Caco-2 (cell line): ENCODE data around the gene ZCRB1. TPM values are rescaled to one million over a fixed set of nuclear protein-coding genes. Genes with fewer than 3 reads are reported as not detected.

Experiments used
- BruUV-seq: library from RNA; stranded (reverse); fragments of 400-500 nt; replicated peaks from 2 replicates; lab custom pipeline; 2021; lab: Mats Ljungman, UMichigan
- CTCF ChIA-PET: fragments of 300-600 bp; sonication (Branson Sonifier 250); formaldehyde crosslinking; loops from one replicate; lab custom pipeline; 2022; ENCODE audit warnings: antibody characterized with exemption; lab: Charles Lee
- POLR2A ChIA-PET: fragments of 300-600 bp; sonication (Branson Sonifier 250); formaldehyde crosslinking; loops from one replicate; lab custom pipeline; 2022; ENCODE audit warnings: antibody characterized with exemption; lab: Charles Lee
- DNase-seq, 2 experiments: peaks; one replicate each; pipeline versions ENCODE4 v3.0.0 to v3.0.0-alpha.2; 2020 to 2022
- H3K27me3 ChIP-seq: replicated peaks from 2 replicates; pipeline ENCODE4 v1.6.0; 2011; ENCODE audit warnings: low read length; ENCODE audit not compliant: control insufficient read depth, insufficient read depth
- H3K36me3 ChIP-seq: 2 replicates; pipeline ENCODE4 v1.5.1; 2011; ENCODE audit warnings: low read length; ENCODE audit not compliant: control insufficient read depth, insufficient read depth
- H3K4me1 ChIP-seq: fragments of 250-450 bp; sonication (Bioruptor Pico); 2 replicates; pipeline ENCODE4 v1.5.1; 2020; ENCODE audit warnings: mild to moderate bottlenecking
- H3K4me3 ChIP-seq: 2 replicates; pipeline ENCODE4 v1.5.1; 2011; ENCODE audit warnings: low read depth, mild to moderate bottlenecking, control low read depth, low read length
- H3K9me3 ChIP-seq: fragments of 250-450 bp; sonication (Bioruptor Pico); 2 replicates; pipeline ENCODE4 v1.5.1; 2020; ENCODE audit warnings: mild to moderate bottlenecking, moderate library complexity
- H3K27ac Mint-ChIP-seq: one replicate; pipeline ENCODE4 v1.8.0; 2022; ENCODE audit warnings: mixed read lengths; ENCODE audit not compliant: unreplicated experiment
- H3K27me3 Mint-ChIP-seq: one replicate; pipeline ENCODE4 v1.8.0; 2022; ENCODE audit warnings: mixed read lengths; ENCODE audit not compliant: insufficient read depth, unreplicated experiment
- H3K36me3 Mint-ChIP-seq: one replicate; pipeline ENCODE4 v1.8.0; 2022; ENCODE audit warnings: mild to moderate bottlenecking, mixed read lengths; ENCODE audit not compliant: insufficient read depth, unreplicated experiment
- H3K4me1 Mint-ChIP-seq: one replicate; pipeline ENCODE4 v1.8.0; 2022; ENCODE audit warnings: low read depth, mixed read lengths; ENCODE audit not compliant: unreplicated experiment
- H3K4me3 Mint-ChIP-seq: one replicate; pipeline ENCODE4 v1.8.0; 2022; ENCODE audit warnings: mild to moderate bottlenecking, moderate library complexity, mixed read lengths; ENCODE audit not compliant: unreplicated experiment
- H3K9me3 Mint-ChIP-seq: one replicate; pipeline ENCODE4 v1.8.0; 2022; ENCODE audit warnings: mixed read lengths; ENCODE audit not compliant: unreplicated experiment
- CTCF ChIP-seq, 2 experiments: fragments of 200-600 bp in 1 of 2; IDR thresholded peaks; 1 replicate in 1 of 2; 2 replicates in 1 of 2; pipeline versions ENCODE4 v1.5.1 to v1.8.0; 2011 to 2022; ENCODE audit warnings: antibody characterized with exemption in 1 of 2, control low read depth in 1 of 2, inconsistent platforms in 1 of 2, low read depth in 1 of 2, low read length in 1 of 2, mild to moderate bottlenecking in 1 of 2, moderate library complexity in 1 of 2; ENCODE audit not compliant: insufficient read depth in 1 of 2, severe bottlenecking in 1 of 2, unreplicated experiment in 1 of 2
- intact Hi-C: fragments of 100-400 bp; cut with micrococcal nuclease; formaldehyde crosslinking; loops from one replicate; pipeline ENCODE4 v1.10.0; 2022; ENCODE audit not compliant: unreplicated experiment
- microRNA-seq: library from miRNA; unstranded; fragments of <30 nt; microRNA quantifications from one replicate; pipeline ENCODE4 v1.2.0, GENCODE V29; 2022
- total RNA-seq: library from RNA; stranded (reverse); gene quantifications from 2 replicates; pipeline ENCODE4 v1.2.3, GENCODE V29; 2022

The ZCRB1 gene
- total RNA-seq, 1 experiment from 2014 or later = 52.1 TPM

GRCh38 chr12:42262271-42262670 is 63.6 kb downstream of the ZCRB1 start:
- 0 out of 2 replicates have a peak, but pooled peaks cover 3% of the 10 kb centered on the region for H3K9me3 ChIP-seq
- H3K27me3 Mint-ChIP-seq = peaks cover 5% of the 10 kb centered on the region
- H3K4me3 Mint-ChIP-seq = no peak overlapping the region
- no peaks in the 10 kb centered on the region for H3K27me3 ChIP-seq
- ChIA-PET POLR2A (no interaction called here), CTCF (no interaction called here)
- H3K4me3 ChIP-seq = no peak overlapping the region
- H3K9me3 Mint-ChIP-seq = peaks cover 5% of the 10 kb centered on the region
- no peaks in the 10 kb centered on the region for H3K4me1 Mint-ChIP-seq
- no peaks in the 10 kb centered on the region for H3K4me1 ChIP-seq
- no peak for DNase-seq
- H3K36me3 Mint-ChIP-seq = no peaks in the 10 kb centered on the region
- intact Hi-C loops = no loop called here
- no peaks in the 10 kb centered on the region for H3K36me3 ChIP-seq
- BruUV-seq = no TSS peak
- no peak overlapping the region for H3K27ac Mint-ChIP-seq
- no peak for TF ChIP-seq CTCF (IDR thresholded peaks at IDR 0.05; ENCODE audit: insufficient read depth in 1 of 2, low read depth in 1 of 2, low read length in 1 of 2, severe bottlenecking in 1 of 2, unreplicated experiment in 1 of 2)

Small RNAs within 50 kb of the gene (microRNA-seq; reads per million reads assigned to microRNA genes)
- 2.4 reads per million, percentile 12 among the genes with 10 or more reads in this experiment for gene MIR7851

Other genes starting within 250 kb of the ZCRB1 start
- gene GXYLT1, start 181.2 kb downstream of the ZCRB1 start, total RNA-seq = 25.7 and 28.1 TPM in 2 replicates
- 29.2 and 33.2 TPM in 2 replicates for gene YAF2, start 87.8 kb downstream of the ZCRB1 start, total RNA-seq
- 83.7 and 87.6 TPM in 2 replicates for gene PPHLN1, start 73 bp upstream of the ZCRB1 start, total RNA-seq